Mucosa of stomach (tissue), 1 donor: ENCODE results near the gene TADA1.
"Not testable (repeated sequence)": the region's sequence is repeated elsewhere in the genome, so short reads cannot be mapped to it uniquely, and the experiment has no call there.

Experiments
- H3K27me3 ChIP-seq: one replicate; pipeline ENCODE4 v1.7.0; 2013; ENCODE audit warnings: mild to moderate bottlenecking, low read length; ENCODE audit not compliant: control insufficient read depth, insufficient read depth
- H3K36me3 ChIP-seq: one replicate; pipeline ENCODE4 v1.7.0; 2013; ENCODE audit warnings: low read length; ENCODE audit not compliant: control insufficient read depth, insufficient read depth
- H3K4me1 ChIP-seq: one replicate; pipeline ENCODE4 v1.7.0; 2013; ENCODE audit warnings: mild to moderate bottlenecking, low read length; ENCODE audit not compliant: control insufficient read depth, insufficient read depth
- H3K4me3 ChIP-seq: one replicate; pipeline ENCODE4 v1.7.0; 2013; ENCODE audit warnings: low read length
- H3K9ac ChIP-seq: one replicate; pipeline ENCODE4 v1.7.0; 2013; ENCODE audit warnings: mild to moderate bottlenecking, low read length, moderate library complexity
- H3K9me3 ChIP-seq: one replicate; pipeline ENCODE4 v1.7.0; 2013; ENCODE audit warnings: mild to moderate bottlenecking, low read length, moderate library complexity; ENCODE audit not compliant: control insufficient read depth
- donor health status: Pancreatic carcinoma.

Gene TADA1

DNA sequence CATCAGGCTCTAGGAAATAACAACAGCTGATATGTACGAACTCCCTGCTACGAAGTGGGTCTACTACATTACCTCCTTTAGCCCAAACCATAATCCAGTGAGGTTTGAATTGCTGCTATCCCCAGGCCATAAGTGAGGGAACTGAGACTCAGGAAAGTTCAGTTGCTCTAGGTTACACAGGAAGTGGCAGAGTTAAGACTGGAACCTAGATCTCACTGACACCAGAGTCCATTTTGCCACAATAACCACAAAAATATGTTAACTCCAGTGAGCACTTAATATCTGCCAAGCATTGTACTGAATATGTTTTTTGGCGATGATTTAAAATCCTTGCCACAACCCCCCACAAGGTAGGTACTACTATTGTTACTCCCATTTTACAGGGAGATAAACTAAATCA is 8.9 kb upstream of the TADA1 start:
- Histone ChIP-seq H3K27me3 (peaks cover 18% of the 10 kb centered on the region), H3K36me3 (no peaks in the 10 kb centered on the region), H3K4me3 (no peak overlapping the region), H3K9me3 (no peaks in the 10 kb centered on the region), H3K9ac (no peak overlapping the region), H3K4me1 (peaks cover 8% of the 10 kb centered on the region)

DNA sequence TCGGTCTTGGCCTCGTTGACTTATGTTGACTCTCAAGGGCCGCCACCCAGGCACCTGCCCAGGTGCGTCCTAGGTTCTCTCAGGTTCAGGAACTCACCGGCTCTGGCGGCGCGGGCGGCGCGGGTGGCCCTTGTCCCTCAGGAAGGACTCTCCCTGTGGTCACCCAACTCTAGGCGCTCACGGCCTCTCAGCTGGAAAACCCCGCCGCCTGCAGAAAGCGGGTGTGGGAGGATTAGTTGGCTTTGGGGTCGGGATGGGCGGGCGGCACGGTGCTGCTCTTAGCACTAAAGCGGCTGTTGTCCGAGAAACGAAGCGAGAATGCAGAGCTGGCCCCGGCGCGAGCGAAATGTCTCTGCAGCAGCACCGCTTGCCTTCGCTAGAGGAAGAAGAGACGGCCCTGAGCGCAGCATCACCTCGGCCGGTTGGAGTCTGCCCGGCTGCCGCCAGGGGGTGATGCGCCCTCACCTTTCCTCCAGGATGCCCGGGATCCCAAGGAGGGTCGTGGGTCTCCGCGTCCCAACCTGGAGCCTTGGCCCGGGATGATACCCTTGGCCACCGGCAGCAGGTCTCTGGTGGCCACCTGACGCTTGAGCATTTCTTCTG is 8.1 kb upstream of the TADA1 start:
- peaks cover 18% of the 10 kb centered on the region for H3K27me3 ChIP-seq
- no peak overlapping the region for H3K9ac ChIP-seq
- no peak overlapping the region for H3K4me3 ChIP-seq
- peaks cover 8% of the 10 kb centered on the region for H3K4me1 ChIP-seq
- no peaks in the 10 kb centered on the region for H3K36me3 ChIP-seq
- no peaks in the 10 kb centered on the region for H3K9me3 ChIP-seq

DNA sequence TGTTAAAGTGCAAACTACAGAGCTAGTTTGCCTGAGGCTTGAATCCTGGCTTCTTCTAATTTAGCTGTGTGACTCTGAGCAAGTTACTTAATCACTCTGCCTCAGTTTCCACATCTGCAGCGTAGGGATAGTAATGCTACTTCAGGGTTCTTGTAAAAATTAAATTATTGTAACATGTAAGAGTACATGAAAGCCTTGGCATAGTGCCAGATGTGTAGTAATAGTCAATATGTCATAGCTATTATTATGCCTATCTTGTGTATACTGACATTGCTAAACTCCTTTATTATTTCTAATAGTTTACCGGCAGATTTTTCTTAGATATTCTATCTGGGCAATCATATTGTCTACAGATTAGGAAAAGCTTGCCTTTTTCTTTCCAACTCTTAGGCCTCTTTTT is 6.8 kb upstream of the TADA1 start:
- Histone ChIP-seq H3K27me3 (peaks cover 18% of the 10 kb centered on the region), H3K9ac (no peak overlapping the region), H3K9me3 (no peaks in the 10 kb centered on the region), H3K36me3 (no peaks in the 10 kb centered on the region), H3K4me1 (peaks cover 8% of the 10 kb centered on the region), H3K4me3 (no peak overlapping the region)

DNA sequence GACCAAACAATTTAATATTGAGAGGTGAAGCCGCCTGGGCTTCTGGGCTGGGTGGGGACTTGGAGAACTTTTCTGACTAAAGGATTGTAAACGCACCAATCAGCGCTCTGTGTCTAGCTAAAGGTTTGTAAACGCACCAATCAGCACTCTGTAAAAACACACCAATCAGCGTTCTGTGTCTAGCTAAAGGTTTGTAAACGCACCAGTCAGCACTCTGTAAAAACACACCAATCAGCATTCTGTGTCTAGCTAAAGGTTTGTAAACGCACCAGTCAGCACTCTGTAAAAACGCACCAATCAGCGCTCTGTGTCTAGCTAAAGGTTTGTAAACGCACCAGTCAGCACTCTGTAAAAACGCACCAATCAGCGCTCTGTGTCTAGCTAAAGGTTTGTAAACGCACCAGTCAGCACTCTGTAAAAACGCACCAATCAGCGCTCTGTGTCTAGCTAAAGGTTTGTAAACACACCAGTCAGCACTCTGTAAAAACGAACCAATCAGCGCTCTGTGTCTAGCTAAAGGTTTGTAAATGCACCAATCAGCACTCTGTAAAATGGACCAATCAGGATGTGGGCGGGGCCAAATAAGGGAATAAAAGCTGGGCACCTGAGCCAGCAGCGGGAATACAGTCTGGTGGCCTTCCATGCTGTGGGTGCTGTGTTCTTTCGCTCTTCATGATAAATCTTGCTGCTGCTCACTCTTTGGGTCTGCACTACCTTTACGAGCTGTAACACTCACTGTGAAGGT is 2.3 kb upstream of the TADA1 start:
- not testable (repeated sequence) for H3K4me1 ChIP-seq, H3K27me3 ChIP-seq, H3K36me3 ChIP-seq, H3K4me3 ChIP-seq, H3K9me3 ChIP-seq, H3K9ac ChIP-seq

DNA sequence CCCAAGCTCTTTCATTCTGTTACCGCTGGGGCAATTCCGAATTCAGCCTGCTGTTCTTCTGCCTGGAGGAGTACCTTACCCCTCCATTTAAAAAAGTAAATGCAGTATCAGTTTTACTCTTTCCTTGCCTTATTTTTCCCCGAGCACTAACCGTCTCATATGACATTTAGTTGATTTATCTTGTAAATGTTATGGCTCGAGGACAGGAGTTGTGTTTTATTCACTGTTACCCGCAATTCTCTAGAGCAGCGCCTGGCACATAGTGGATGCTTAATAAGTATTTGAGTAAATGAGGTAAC is 425 bp upstream of the TADA1 start:
- H3K4me3 ChIP-seq, result no peak overlapping the region
- no peaks in the 10 kb centered on the region for H3K27me3 ChIP-seq
- no peaks in the 10 kb centered on the region for H3K9me3 ChIP-seq
- H3K36me3 ChIP-seq, result no peaks in the 10 kb centered on the region
- no peaks in the 10 kb centered on the region for H3K4me1 ChIP-seq
- peak overlapping the region; percentile 24 for H3K9ac ChIP-seq

DNA sequence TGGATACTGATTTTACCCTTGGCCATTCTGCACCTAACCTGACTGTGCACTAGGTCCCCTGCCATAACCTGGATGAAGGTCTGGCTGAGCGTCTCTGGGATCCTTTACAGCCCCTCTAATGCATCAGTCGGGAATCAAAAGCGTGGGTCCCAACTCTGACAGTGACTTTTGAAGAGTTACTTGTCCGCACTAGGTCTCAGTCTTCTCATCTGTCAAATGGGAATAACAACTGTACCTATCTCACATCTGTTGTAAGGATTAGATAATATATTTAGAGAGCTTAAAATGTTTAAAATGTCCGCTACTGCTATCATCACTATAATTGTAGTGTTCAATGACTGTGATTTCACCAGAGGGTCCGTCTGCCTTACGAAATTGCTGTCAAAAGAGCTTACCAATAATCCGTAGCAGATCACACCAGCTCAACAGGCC is 746 bp downstream of the TADA1 start:
- Histone ChIP-seq H3K9me3 (no peaks in the 10 kb centered on the region), H3K4me1 (no peaks in the 10 kb centered on the region), H3K27me3 (no peaks in the 10 kb centered on the region), H3K36me3 (no peaks in the 10 kb centered on the region), H3K9ac (peak overlapping the region; percentile 84), H3K4me3 (peak overlapping the region; percentile 16)

DNA sequence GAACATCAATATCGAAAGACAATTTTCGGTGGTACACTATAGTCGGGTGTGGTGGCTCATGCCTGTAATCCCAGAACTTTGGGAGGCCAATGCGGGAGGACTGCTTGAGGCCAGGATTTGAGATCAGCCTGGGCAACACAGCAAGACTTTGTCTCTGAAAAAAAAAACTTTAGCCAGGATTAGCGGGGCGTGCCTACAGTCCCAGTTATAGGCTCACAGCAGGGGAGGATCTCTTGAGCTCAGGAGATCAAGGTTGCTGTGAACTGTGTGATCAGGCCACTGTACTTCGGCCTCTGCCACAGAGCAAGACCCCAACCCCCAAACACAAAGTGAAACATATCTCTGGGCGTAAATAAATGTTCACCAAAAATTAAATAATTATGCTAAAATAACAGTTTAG is 1.6 kb downstream of the TADA1 start:
- no peak overlapping the region for H3K9ac ChIP-seq
- H3K36me3 ChIP-seq, result no peaks in the 10 kb centered on the region
- H3K27me3 ChIP-seq, result no peaks in the 10 kb centered on the region
- no peak overlapping the region for H3K4me3 ChIP-seq
- no peaks in the 10 kb centered on the region for H3K4me1 ChIP-seq
- no peaks in the 10 kb centered on the region for H3K9me3 ChIP-seq

DNA sequence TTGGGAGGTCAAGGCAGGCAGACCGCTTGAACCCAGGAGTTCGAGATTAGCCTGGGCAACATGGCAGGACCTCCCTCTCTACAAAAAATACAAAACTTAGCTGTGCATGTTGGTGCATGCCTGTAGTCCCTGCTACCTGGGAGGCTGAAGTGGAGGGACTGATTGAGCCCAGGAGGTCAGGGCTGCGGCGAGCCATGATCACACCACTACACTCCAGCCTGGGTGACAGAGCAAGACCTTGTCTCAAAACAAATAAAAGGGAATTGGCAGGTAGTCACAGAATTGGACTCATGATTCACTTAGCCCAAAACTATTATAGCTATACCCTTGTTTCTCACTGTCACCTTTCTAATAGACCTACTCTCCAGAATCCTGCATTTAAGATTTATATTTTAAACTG is 5.5 kb downstream of the TADA1 start:
- H3K36me3 ChIP-seq, result no peaks in the 10 kb centered on the region
- H3K4me1 ChIP-seq, result no peaks in the 10 kb centered on the region
- no peak overlapping the region for H3K9ac ChIP-seq
- no peak overlapping the region for H3K4me3 ChIP-seq
- H3K27me3 ChIP-seq, result no peaks in the 10 kb centered on the region
- H3K9me3 ChIP-seq, result no peaks in the 10 kb centered on the region

DNA sequence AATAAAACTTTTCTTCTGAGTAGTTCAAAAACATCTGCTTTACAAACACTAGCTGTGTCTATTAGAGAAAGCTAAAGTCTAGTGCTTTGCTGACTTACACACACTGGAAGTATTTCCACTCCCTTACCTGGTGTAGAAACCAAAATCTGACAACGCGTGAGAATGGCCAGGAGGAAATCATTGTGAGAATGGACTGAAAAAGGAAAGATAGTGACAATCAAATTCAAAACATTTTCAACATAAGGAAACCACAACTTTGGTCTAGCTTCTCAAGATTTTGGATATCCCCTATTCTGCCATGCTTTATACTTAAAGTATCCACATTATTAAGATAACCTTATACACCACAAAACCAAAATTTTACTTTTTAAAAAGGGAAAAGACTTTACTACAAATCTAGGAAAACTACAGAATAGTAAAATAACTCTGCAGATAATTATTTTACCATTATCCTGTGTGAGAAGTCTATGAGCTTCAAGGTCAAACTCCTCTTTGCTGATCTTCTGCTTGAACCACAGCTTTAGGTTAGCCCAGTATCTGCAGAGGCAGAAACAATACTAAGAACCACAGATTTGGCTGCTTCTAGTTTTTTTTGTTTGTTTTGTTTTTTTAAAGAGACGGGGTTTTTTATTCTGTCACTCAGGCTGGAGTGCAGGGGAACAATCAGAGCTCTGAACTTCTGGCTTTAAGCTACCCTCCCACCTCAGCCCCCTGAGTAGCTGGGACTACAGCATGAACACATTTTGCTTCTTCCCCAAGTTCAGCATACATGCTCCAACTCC is 6.6 kb downstream of the TADA1 start:
- no peaks in the 10 kb centered on the region for H3K4me1 ChIP-seq
- no peak overlapping the region for H3K4me3 ChIP-seq
- H3K9me3 ChIP-seq, result no peaks in the 10 kb centered on the region
- H3K9ac ChIP-seq, result no peak overlapping the region
- H3K36me3 ChIP-seq, result no peaks in the 10 kb centered on the region
- H3K27me3 ChIP-seq, result no peaks in the 10 kb centered on the region

DNA sequence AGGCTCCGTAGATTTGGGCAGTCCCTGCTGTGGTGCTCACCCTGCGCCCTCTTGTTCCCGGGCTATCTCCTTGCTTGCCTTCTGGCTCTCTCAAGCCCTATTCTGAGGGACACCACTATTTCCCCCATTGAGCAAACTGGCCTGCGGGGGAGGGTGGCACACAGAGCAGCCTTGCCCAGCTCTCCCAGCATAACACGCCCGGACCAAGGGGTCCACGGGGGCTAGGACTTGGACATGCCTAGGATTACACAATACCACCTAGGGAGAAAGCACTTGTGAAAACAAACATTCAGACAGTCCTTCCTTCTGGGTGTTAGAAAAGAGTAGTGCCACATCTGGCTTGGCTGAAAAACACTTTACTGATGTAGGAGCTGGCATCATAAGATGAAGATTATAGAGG is 7.4 kb downstream of the TADA1 start:
- Histone ChIP-seq H3K9ac (no peak overlapping the region), H3K4me3 (no peak overlapping the region), H3K36me3 (no peaks in the 10 kb centered on the region), H3K9me3 (no peaks in the 10 kb centered on the region), H3K4me1 (no peaks in the 10 kb centered on the region), H3K27me3 (no peaks in the 10 kb centered on the region)

DNA sequence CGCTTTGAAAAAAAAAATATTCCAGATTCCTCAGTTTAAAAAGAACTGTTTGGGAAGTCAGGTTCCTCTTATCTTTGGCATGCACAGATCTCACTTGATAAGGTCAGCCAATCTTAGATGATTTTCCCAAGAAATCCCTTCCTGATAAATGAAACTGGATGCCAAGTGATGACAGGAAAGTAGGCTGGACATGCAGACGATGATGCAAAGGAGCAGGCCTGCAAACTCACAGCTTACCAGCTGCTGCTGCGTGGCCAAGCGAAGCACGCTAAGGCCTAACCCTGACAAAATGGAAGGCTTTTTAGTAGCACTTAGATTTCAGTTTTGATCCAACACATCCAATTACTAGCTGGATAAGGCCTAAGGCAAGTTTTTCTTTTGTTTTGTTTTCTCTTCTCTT is 10.1 kb downstream of the TADA1 start:
- no peak overlapping the region for H3K4me3 ChIP-seq
- H3K27me3 ChIP-seq, result no peaks in the 10 kb centered on the region
- no peaks in the 10 kb centered on the region for H3K36me3 ChIP-seq
- H3K9ac ChIP-seq, result no peak overlapping the region
- H3K4me1 ChIP-seq, result no peaks in the 10 kb centered on the region
- no peaks in the 10 kb centered on the region for H3K9me3 ChIP-seq

DNA sequence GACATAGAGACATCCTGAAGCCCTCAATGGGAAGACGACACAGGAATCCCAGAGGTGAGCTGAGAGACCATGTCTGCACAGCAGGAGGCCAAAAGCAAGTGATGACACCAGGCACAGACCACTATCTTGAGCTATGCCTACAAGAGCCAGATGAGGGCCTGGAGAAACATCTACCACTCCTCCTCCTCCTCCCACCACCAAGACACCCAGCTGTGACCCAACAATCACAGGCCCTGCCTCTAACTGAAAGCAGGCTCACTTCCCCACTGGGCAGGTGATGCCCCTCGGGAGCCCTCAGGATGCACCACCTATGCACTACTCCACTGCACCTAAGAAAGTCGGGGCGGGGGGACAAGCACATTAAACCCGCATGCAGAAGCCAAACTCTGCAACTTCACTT is 16.5 kb downstream of the TADA1 start:
- no peaks in the 10 kb centered on the region for H3K27me3 ChIP-seq
- no peaks in the 10 kb centered on the region for H3K36me3 ChIP-seq
- no peaks in the 10 kb centered on the region for H3K4me1 ChIP-seq
- no peaks in the 10 kb centered on the region for H3K9me3 ChIP-seq
- H3K9ac ChIP-seq, result no peak overlapping the region
- no peak overlapping the region for H3K4me3 ChIP-seq
